Common myeloid progenitor, CD34-positive (primary cell): ENCODE results near the gene ZNF653.
"Not testable (repeated sequence)": the region's sequence is repeated elsewhere in the genome, so short reads cannot be mapped to it uniquely, and the experiment has no call there.

Experiments used
- CTCF ChIA-PET: fragments of 350-600 bp; sonication (Branson Sonifier 250); formaldehyde crosslinking; loops from one replicate; lab custom pipeline; 2021; ENCODE audit warnings: antibody characterized with exemption; lab: Charles Lee
- POLR2A ChIA-PET: fragments of 350-600 bp; sonication (Branson Sonifier 250); formaldehyde crosslinking; loops from one replicate; lab custom pipeline; 2021; ENCODE audit warnings: antibody characterized with exemption; lab: Charles Lee
- DNase-seq, 3 donors: peaks; one replicate each; pipeline versions ENCODE4 v3.0.0 to v3.0.0-alpha.2; 2013
- H3K27ac ChIP-seq, 2 experiments: 1 replicate in 1 of 2; 2 replicates in 1 of 2; pipeline ENCODE4 v1.7.0; 2013; ENCODE audit warnings: inconsistent platforms in 2 of 2, low read length in 2 of 2, mild to moderate bottlenecking in 2 of 2, low read depth in 1 of 2, moderate library complexity in 1 of 2; ENCODE audit not compliant: severe bottlenecking in 2 of 2, insufficient read depth in 1 of 2, poor library complexity in 1 of 2
- H3K27me3 ChIP-seq, 5 experiments: replicated peaks in 2 of 5; 1 replicate in 3 of 5; 2 replicates in 2 of 5; pipeline versions ENCODE4 v1.6.1 to v1.7.0; 2013; ENCODE audit warnings: low read length in 4 of 5, mild to moderate bottlenecking in 2 of 5, moderate library complexity in 2 of 5, inconsistent platforms in 1 of 5; ENCODE audit not compliant: insufficient read depth in 5 of 5, control insufficient read depth in 4 of 5
- H3K36me3 ChIP-seq, 4 experiments: 1 replicate in 2 of 4; 2 replicates in 2 of 4; pipeline versions ENCODE4 v1.6.1 to v1.7.0; 2013; ENCODE audit warnings: low read length in 3 of 4, control low read depth in 1 of 4, mild to moderate bottlenecking in 1 of 4; ENCODE audit not compliant: control insufficient read depth in 4 of 4, insufficient read depth in 4 of 4
- H3K4me1 ChIP-seq, 4 experiments: 1 replicate in 3 of 4; 2 replicates in 1 of 4; pipeline versions ENCODE4 v1.6.1 to v1.7.1; 2013; ENCODE audit warnings: low read length in 3 of 4, mild to moderate bottlenecking in 3 of 4, control low read depth in 1 of 4, inconsistent platforms in 1 of 4, moderate library complexity in 1 of 4; ENCODE audit not compliant: control insufficient read depth in 4 of 4, insufficient read depth in 4 of 4; ENCODE audit errors: control extremely low read depth in 1 of 4
- H3K4me3 ChIP-seq, 7 experiments: 1 replicate in 4 of 7; 2 replicates in 3 of 7; pipeline versions ENCODE4 v1.5.1 to v1.7.0; 2013; ENCODE audit warnings: mild to moderate bottlenecking in 7 of 7, low read length in 6 of 7, moderate library complexity in 6 of 7, inconsistent platforms in 2 of 7, low read depth in 2 of 7, control low read depth in 1 of 7; ENCODE audit not compliant: insufficient read depth in 4 of 7, control insufficient read depth in 1 of 7; ENCODE audit errors: extremely low read depth in 1 of 7
- H3K9me3 ChIP-seq, 5 experiments: 1 replicate in 4 of 5; 2 replicates in 1 of 5; pipeline versions ENCODE4 v1.6.1 to v1.7.1; 2013; ENCODE audit warnings: low read length in 4 of 5, mild to moderate bottlenecking in 2 of 5, inconsistent platforms in 1 of 5, low read depth in 1 of 5, moderate library complexity in 1 of 5; ENCODE audit not compliant: control insufficient read depth in 4 of 5, insufficient read depth in 2 of 5; ENCODE audit errors: control extremely low read depth in 1 of 5
- WGBS: methylation state at CpG from one replicate; pipeline ENCODE4 v1.1.5; 2013; ENCODE audit not compliant: insufficient coverage; 5-methylcytosine and 5-hydroxymethylcytosine counted together

The ZNF653 gene

GRCh38 chr19:11433526-11433925 lies 72.1 kb downstream of the ZNF653 start:
- H3K27ac ChIP-seq, H3K4me3 ChIP-seq, POLR2A ChIA-PET, DNase-seq, H3K9me3 ChIP-seq, H3K27me3 ChIP-seq: not testable (repeated sequence)
- H3K4me1 ChIP-seq, result peaks cover 2 to 18% (median 15%) of the 10 kb centered on the region in 4 experiments
- H3K36me3 ChIP-seq, result peaks cover 0 to 17% (median 11%) of the 10 kb centered on the region in 4 experiments
- CTCF ChIA-PET, result interaction anchor here (1.9 to 2.5 kb wide), 2 partner anchors 10 to 11 kb away, joined by 5 to 6 read pairs; no protein-coding TSS in a partner anchor
- WGBS, result 100% methylated on average over 1 of the region's 3 CpGs
